ENCODE results near the gene CPEB3. TPM values are rescaled to one million over a fixed set of nuclear protein-coding genes. Genes with fewer than 3 reads are reported as not detected.

CPEB3 gene
- total RNA-seq, 1 experiment from 2014 or later, result 1.0 TPM

DNA sequence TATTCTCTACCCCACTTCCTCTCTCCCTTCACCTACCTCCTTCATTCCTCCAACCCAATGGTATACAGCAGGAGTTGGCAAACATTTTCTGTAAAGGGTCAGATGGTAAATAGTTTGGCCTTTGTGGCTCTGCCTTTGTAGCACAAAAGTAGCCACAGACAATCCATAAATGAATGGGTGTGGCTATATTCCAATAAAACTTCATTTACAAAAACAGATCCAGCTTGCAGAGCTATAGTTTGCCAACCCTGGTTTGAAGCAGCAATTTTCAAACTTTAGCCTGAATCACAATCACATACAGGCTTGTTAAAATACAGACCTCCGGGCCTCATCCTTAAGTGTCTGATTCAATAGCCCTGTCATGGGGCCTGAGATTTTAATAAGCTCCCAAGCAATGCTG is 110.5 kb downstream of the CPEB3 start:
- H3K27me3 ChIP-seq (ENCODE audit: insufficient read depth, low read length), result no peaks in the 10 kb centered on the region
- no peak overlapping the region for H4K5ac ChIP-seq (ENCODE audit: insufficient read length, low read depth, low read length)
- no peaks in the 10 kb centered on the region; the same call in 1 of the 2 replicates for H3K4me1 ChIP-seq (ENCODE audit: insufficient read depth, low read length)
- no peak overlapping the region for H4K8ac ChIP-seq (replicated peaks; ENCODE audit: insufficient read length, low read depth, low read length)
- no peak overlapping the region for H2BK12ac ChIP-seq (ENCODE audit: insufficient read length, low read depth, low read length)
- H3K27ac ChIP-seq (ENCODE audit: insufficient read length, low read depth, low read length), result no peak overlapping the region
- Mint-ChIP-seq H3K36me3 (ENCODE audit: insufficient read depth in 1 of 3, low read depth in 3 of 3) (0 out of 7 replicates have a peak, but pooled peaks cover 0 to under 1% (median 0%) of the 10 kb centered on the region in 3 experiments), H3K9me3 (no peaks in the 10 kb centered on the region), H3K27me3 (ENCODE audit: low read depth) (no peaks in the 10 kb centered on the region), H3K4me3 (no peak overlapping the region), H3K4me1 (peaks cover 0 to 4% of the 10 kb centered on the region in 2 experiments; a peak in 1 of 4 replicates), H3K27ac (no peak overlapping the region)
- no peaks in the 10 kb centered on the region for H3K9me3 ChIP-seq (ENCODE audit: control insufficient read depth, low read depth, low read length)
- no peak overlapping the region for H4K91ac ChIP-seq (ENCODE audit: insufficient read length, low read depth, low read length)
- H3K56ac ChIP-seq (ENCODE audit: insufficient read length, low read depth, low read length), result no peak overlapping the region
- no peak overlapping the region for H2BK20ac ChIP-seq (ENCODE audit: low read depth, low read length, poor library complexity, severe bottlenecking)
- no peak overlapping the region for H2AFZ ChIP-seq (ENCODE audit: low read length)
- H4K20me1 ChIP-seq (ENCODE audit: control insufficient read depth, insufficient read depth, insufficient read length), result no peaks in the 10 kb centered on the region
- H2BK15ac ChIP-seq (ENCODE audit: low read depth, low read length), result no peak overlapping the region
- no peaks in the 10 kb centered on the region for H3K23me2 ChIP-seq (ENCODE audit: insufficient read length, low read depth, low read length, poor library complexity, severe bottlenecking)
- no CpG with 5 or more reads among the region's 1 CpG for WGBS (ENCODE audit: extremely low coverage, insufficient read length, low lambda C conversion rate)
- no peak overlapping the region for H2AK5ac ChIP-seq (ENCODE audit: insufficient read length, low read length)
- no peak overlapping the region for H3K4me2 ChIP-seq (ENCODE audit: insufficient read depth, insufficient read length, low read length)
- no peak for DNase-seq
- H2BK5ac ChIP-seq (ENCODE audit: insufficient read length, low read length), result no peak overlapping the region
- H3K9ac ChIP-seq (ENCODE audit: extremely low read depth, insufficient read length, low read length), result no peak overlapping the region
- H3K14ac ChIP-seq (ENCODE audit: insufficient read depth, low read length), result no peak overlapping the region
- no peak overlapping the region for H3T11ph ChIP-seq (ENCODE audit: low read length)
- no peak overlapping the region for H3K4ac ChIP-seq (ENCODE audit: low read depth, low read length)
- TF ChIP-seq, protein P1, sequence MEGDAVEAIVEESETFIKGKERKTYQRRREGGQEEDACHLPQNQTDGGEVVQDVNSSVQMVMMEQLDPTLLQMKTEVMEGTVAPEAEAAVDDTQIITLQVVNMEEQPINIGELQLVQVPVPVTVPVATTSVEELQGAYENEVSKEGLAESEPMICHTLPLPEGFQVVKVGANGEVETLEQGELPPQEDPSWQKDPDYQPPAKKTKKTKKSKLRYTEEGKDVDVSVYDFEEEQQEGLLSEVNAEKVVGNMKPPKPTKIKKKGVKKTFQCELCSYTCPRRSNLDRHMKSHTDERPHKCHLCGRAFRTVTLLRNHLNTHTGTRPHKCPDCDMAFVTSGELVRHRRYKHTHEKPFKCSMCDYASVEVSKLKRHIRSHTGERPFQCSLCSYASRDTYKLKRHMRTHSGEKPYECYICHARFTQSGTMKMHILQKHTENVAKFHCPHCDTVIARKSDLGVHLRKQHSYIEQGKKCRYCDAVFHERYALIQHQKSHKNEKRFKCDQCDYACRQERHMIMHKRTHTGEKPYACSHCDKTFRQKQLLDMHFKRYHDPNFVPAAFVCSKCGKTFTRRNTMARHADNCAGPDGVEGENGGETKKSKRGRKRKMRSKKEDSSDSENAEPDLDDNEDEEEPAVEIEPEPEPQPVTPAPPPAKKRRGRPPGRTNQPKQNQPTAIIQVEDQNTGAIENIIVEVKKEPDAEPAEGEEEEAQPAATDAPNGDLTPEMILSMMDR (conservative IDR thresholded peaks at IDR 0.05), result no peak
- no peaks in the 10 kb centered on the region for H3K79me2 ChIP-seq (ENCODE audit: insufficient read depth, low read length)
- H3K23ac ChIP-seq (ENCODE audit: insufficient read length, low read depth, low read length), result no peak overlapping the region
- H3K18ac ChIP-seq (ENCODE audit: insufficient read length, low read depth, low read length), result no peak overlapping the region
- no peak overlapping the region for H2BK120ac ChIP-seq (ENCODE audit: low read depth, low read length, poor library complexity, severe bottlenecking)
- no peaks in the 10 kb centered on the region for H3K79me1 ChIP-seq (ENCODE audit: insufficient read depth, low read depth, low read length, poor library complexity, severe bottlenecking)
